Fibroblast of the conjunctiva (primary cell): Measurements from ENCODE around the gene SUPT20HL1.

Source experiments
- DNase-seq: peaks from one replicate; pipeline ENCODE4 v3.0.0-alpha.2; 2010; ENCODE audit warnings: low read depth

Gene SUPT20HL1

GRCh38 chrX:24396931-24397279 is 36.5 kb downstream of the SUPT20HL1 start:
- peak; percentile 31 for DNase-seq

- no peak for DNase-seq
Measured at GRCh38 chrX:24398766-24399165, 38.3 kb downstream of the SUPT20HL1 start.

GRCh38 chrX:24399550-24399949 is 39.1 kb downstream of the SUPT20HL1 start:
- no peak for DNase-seq

GRCh38 chrX:24405959-24406358 is 45.5 kb downstream of the SUPT20HL1 start:
- no peak for DNase-seq
